AG04450 (cell line): ENCODE data around the gene SNX9. TPM values are rescaled to one million over a fixed set of nuclear protein-coding genes. Genes with fewer than 3 reads are reported as not detected.

ENCODE experiments used
- CTCF ChIA-PET: fragments of 300-600, 350-600 bp; formaldehyde crosslinking; extraction: SDS; loops from one replicate; lab custom pipeline; 2022; ENCODE audit warnings: antibody characterized with exemption, inconsistent platforms; lab: Charles Lee
- POLR2A ChIA-PET: fragments of 350-600 bp; formaldehyde crosslinking; extraction: SDS; loops from one replicate; lab custom pipeline; 2021; ENCODE audit warnings: antibody characterized with exemption, inconsistent platforms; lab: Yijun Ruan, JAX
- DNase-seq: peaks from one replicate; pipeline ENCODE4 v3.0.0-alpha.2; 2011; ENCODE audit warnings: low read depth, low spot score
- H3K27ac ChIP-seq: one replicate; pipeline ENCODE4 v1.5.1; 2012; ENCODE audit warnings: low read depth, low read length, control low read depth
- H3K27me3 ChIP-seq: one replicate; pipeline ENCODE4 v1.6.0; 2012; ENCODE audit warnings: low read length; ENCODE audit not compliant: control insufficient read depth, insufficient read depth
- H3K4me3 ChIP-seq: 2 replicates; pipeline ENCODE4 v1.5.1; 2011; ENCODE audit warnings: mild to moderate bottlenecking, low read depth, low read length, control low read depth
- H3K9me3 ChIP-seq: 2 replicates; pipeline ENCODE4 v1.5.1; 2012; ENCODE audit warnings: low read length; ENCODE audit not compliant: control insufficient read depth, insufficient read depth
- CTCF ChIP-seq: IDR thresholded peaks from 2 replicates; pipeline ENCODE4 v1.5.1; 2011; ENCODE audit warnings: low read depth, low read length, control low read depth, inconsistent platforms
- polyA plus RNA-seq: library from polyadenylated mRNA; depleted of rRNA; stranded (reverse); fragments of >200 nt; gene quantifications from 2 replicates; pipeline ENCODE4 v1.2.3, GENCODE V29; 2011

Gene SNX9
- polyA plus RNA-seq, 1 experiment, result 58.7 TPM

GRCh38 chr6:157904999-157905398 lies 82.0 kb downstream of the SNX9 start:
- Histone ChIP-seq H3K27ac (no peak overlapping the region), H3K27me3 (no peaks in the 10 kb centered on the region), H3K9me3 (no peaks in the 10 kb centered on the region), H3K4me3 (no peak overlapping the region)
- ChIA-PET POLR2A (no interaction called here), CTCF (interaction anchor here (0.8 kb wide), 1 partner anchor 31 kb away, joined by 3 read pairs; no protein-coding TSS in a partner anchor)
- DNase-seq, result no peak
- TF ChIP-seq CTCF, result no peak

- no peak overlapping the region for H3K27ac ChIP-seq
- CTCF ChIA-PET, result interaction anchor here (1.0 to 1.7 kb wide), 4 partner anchors 32 to 166 kb away, joined by 3 to 5 read pairs (median 4); no protein-coding TSS in a partner anchor
- H3K27me3 ChIP-seq, result no peaks in the 10 kb centered on the region
Measured at GRCh38 chr6:157905590-157906342, 82.7 kb downstream of the SNX9 start.

GRCh38 chr6:157906537-157907061 lies 83.6 kb downstream of the SNX9 start:
- H3K9me3 ChIP-seq, result no peaks in the 10 kb centered on the region
- H3K27ac ChIP-seq, result no peak overlapping the region
- H3K27me3 ChIP-seq, result no peaks in the 10 kb centered on the region
- CTCF ChIA-PET, result interaction anchor here (1.0 to 1.7 kb wide), 4 partner anchors 33 to 165 kb away, joined by 3 to 5 read pairs (median 4); no protein-coding TSS in a partner anchor
- TF ChIP-seq CTCF, result no peak
- no peak for DNase-seq
- POLR2A ChIA-PET, result no interaction called here
- H3K4me3 ChIP-seq, result no peak overlapping the region

More at GRCh38 chr6:157905590-157906342, 82.7 kb downstream of the SNX9 start:
- POLR2A ChIA-PET, result no interaction called here
- no peak for DNase-seq
- TF ChIP-seq CTCF, result no peak
- Histone ChIP-seq H3K9me3 (no peaks in the 10 kb centered on the region), H3K4me3 (no peak overlapping the region)

GRCh38 chr6:157907651-157908050 lies 84.6 kb downstream of the SNX9 start:
- POLR2A ChIA-PET, result no interaction called here
- H3K27me3 ChIP-seq, result no peaks in the 10 kb centered on the region
- TF ChIP-seq CTCF, result no peak
- no peaks in the 10 kb centered on the region for H3K9me3 ChIP-seq
- H3K4me3 ChIP-seq, result no peak overlapping the region
- no peak for DNase-seq
- H3K27ac ChIP-seq, result no peak overlapping the region
- CTCF ChIA-PET, result interaction anchor here (0.6 to 1.8 kb wide), 3 partner anchors 16 to 151 kb away, joined by 3 to 9 read pairs (median 3); no protein-coding TSS in a partner anchor
